MM.1S (cell line): ENCODE results near the gene JAKMIP2.

Experiments used
- DNase-seq: peaks from one replicate; pipeline ENCODE4 v3.0.0-alpha.2; 2015
- H2AFZ ChIP-seq: fragments of 300-600 bp; sonication (generic); 2 replicates; pipeline ENCODE4 v1.6.0; 2016; ENCODE audit warnings: antibody characterized with exemption, low read length
- H3F3A ChIP-seq: fragments of 300-600 bp; sonication (generic); 2 replicates; pipeline ENCODE4 v1.6.1; 2016; ENCODE audit warnings: mild to moderate bottlenecking, antibody characterized with exemption, low read length, moderate library complexity, mixed read lengths; ENCODE audit not compliant: insufficient read depth
- H3K27ac ChIP-seq: fragments of 300-600 bp; sonication (generic); 2 replicates; pipeline ENCODE4 v1.5.1; 2016; ENCODE audit warnings: mild to moderate bottlenecking, low read length
- H3K27me3 ChIP-seq: fragments of 300-600 bp; sonication (generic); replicated peaks from 2 replicates; pipeline ENCODE4 v1.6.0; 2016; ENCODE audit warnings: low read length; ENCODE audit not compliant: insufficient read depth
- H3K36me3 ChIP-seq: fragments of 300-600 bp; sonication (generic); replicated peaks from 2 replicates; pipeline ENCODE4 v1.6.1; 2016; ENCODE audit warnings: mild to moderate bottlenecking, low read length, mixed read lengths; ENCODE audit not compliant: insufficient read depth
- H3K4me1 ChIP-seq: fragments of 300-600 bp; sonication (generic); 2 replicates; pipeline ENCODE4 v1.6.1; 2016; ENCODE audit warnings: low read length, mixed read lengths
- H3K4me2 ChIP-seq: fragments of 300-600 bp; sonication (generic); 2 replicates; pipeline ENCODE4 v1.6.0; 2016; ENCODE audit warnings: low read depth, low read length
- H3K4me3 ChIP-seq: fragments of 300-600 bp; sonication (generic); 2 replicates; pipeline ENCODE4 v1.5.1; 2016; ENCODE audit warnings: low read length, mixed read lengths
- H3K79me2 ChIP-seq: fragments of 300-600 bp; sonication (generic); 2 replicates; pipeline ENCODE4 v1.6.1; 2016; ENCODE audit warnings: mixed run types, low read length, mixed read lengths
- H3K9ac ChIP-seq: fragments of 300-600 bp; sonication (generic); 2 replicates; pipeline ENCODE4 v1.6.1; 2016; ENCODE audit warnings: low read length, mixed read lengths
- H3K9me2 ChIP-seq: fragments of 300-600 bp; sonication (generic); replicated peaks from 2 replicates; pipeline ENCODE4 v1.6.1; 2016; ENCODE audit warnings: mild to moderate bottlenecking, low read length, mixed read lengths; ENCODE audit not compliant: insufficient read depth
- H3K9me3 ChIP-seq: fragments of 300-600 bp; sonication (generic); replicated peaks from 2 replicates; pipeline ENCODE4 v1.6.1; 2016; ENCODE audit warnings: mild to moderate bottlenecking, low read length, mixed read lengths; ENCODE audit not compliant: insufficient read depth
- H4K20me1 ChIP-seq: fragments of 300-600 bp; sonication (generic); 2 replicates; pipeline ENCODE4 v1.6.1; 2016; ENCODE audit warnings: mild to moderate bottlenecking, low read length, moderate library complexity, mixed read lengths; ENCODE audit not compliant: insufficient read depth
- EZH2 ChIP-seq: fragments of 300-600 bp; sonication (generic); optimal IDR thresholded peaks from 2 replicates; pipeline ENCODE3; 2017; ENCODE audit warnings: low read depth, mild to moderate bottlenecking, antibody characterized with exemption, low read length, mixed read lengths
- EZH2phosphoT487 ChIP-seq: fragments of 300-600 bp; sonication (generic); IDR thresholded peaks from 2 replicates; pipeline ENCODE4 v1.6.1; 2018; ENCODE audit warnings: antibody characterized with exemption, low read length
- TF ChIP-seq, protein P1 (sequence below): fragments of 300-600 bp; sonication (generic); IDR thresholded peaks from 2 replicates; pipeline ENCODE4 v1.5.1; 2016; ENCODE audit warnings: antibody characterized with exemption, low read length, mixed read lengths

JAKMIP2 gene

DNA sequence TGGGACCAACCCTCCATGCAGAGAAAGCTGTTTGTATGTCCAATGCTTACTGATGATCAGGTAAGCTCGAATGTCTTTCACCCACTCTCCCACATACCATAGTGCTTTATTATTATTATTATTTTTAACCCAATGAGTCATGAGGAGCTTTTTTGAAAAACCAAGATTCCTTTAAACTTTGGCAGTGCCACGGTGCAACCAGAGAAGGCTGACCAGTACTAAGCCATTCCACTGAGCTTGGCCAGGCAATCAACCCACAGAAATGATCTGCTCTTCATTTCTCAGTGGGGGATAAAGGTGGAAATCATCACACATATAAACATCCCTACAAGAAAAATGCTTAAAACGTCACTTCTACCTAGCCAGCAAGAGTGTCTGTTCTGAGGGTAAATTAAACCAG lies 35.5 kb downstream of the JAKMIP2 start:
- no peak overlapping the region for H3K27ac ChIP-seq
- H3K4me1 ChIP-seq = no peaks in the 10 kb centered on the region
- no peak overlapping the region for H2AFZ ChIP-seq
- no peaks in the 10 kb centered on the region for H3K27me3 ChIP-seq
- no peak for TF ChIP-seq EZH2
- TF ChIP-seq, protein P1, sequence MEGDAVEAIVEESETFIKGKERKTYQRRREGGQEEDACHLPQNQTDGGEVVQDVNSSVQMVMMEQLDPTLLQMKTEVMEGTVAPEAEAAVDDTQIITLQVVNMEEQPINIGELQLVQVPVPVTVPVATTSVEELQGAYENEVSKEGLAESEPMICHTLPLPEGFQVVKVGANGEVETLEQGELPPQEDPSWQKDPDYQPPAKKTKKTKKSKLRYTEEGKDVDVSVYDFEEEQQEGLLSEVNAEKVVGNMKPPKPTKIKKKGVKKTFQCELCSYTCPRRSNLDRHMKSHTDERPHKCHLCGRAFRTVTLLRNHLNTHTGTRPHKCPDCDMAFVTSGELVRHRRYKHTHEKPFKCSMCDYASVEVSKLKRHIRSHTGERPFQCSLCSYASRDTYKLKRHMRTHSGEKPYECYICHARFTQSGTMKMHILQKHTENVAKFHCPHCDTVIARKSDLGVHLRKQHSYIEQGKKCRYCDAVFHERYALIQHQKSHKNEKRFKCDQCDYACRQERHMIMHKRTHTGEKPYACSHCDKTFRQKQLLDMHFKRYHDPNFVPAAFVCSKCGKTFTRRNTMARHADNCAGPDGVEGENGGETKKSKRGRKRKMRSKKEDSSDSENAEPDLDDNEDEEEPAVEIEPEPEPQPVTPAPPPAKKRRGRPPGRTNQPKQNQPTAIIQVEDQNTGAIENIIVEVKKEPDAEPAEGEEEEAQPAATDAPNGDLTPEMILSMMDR = no peak
- H3K36me3 ChIP-seq = no peaks in the 10 kb centered on the region
- H3K9ac ChIP-seq = no peak overlapping the region
- H3K9me2 ChIP-seq = no peaks in the 10 kb centered on the region
- no peaks in the 10 kb centered on the region for H3F3A ChIP-seq
- no peak overlapping the region for H3K4me2 ChIP-seq
- H3K9me3 ChIP-seq = no peaks in the 10 kb centered on the region
- DNase-seq = no peak
- no peak overlapping the region for H3K4me3 ChIP-seq
- no peaks in the 10 kb centered on the region for H4K20me1 ChIP-seq
- peaks cover 30% of the 10 kb centered on the region for H3K79me2 ChIP-seq

DNA sequence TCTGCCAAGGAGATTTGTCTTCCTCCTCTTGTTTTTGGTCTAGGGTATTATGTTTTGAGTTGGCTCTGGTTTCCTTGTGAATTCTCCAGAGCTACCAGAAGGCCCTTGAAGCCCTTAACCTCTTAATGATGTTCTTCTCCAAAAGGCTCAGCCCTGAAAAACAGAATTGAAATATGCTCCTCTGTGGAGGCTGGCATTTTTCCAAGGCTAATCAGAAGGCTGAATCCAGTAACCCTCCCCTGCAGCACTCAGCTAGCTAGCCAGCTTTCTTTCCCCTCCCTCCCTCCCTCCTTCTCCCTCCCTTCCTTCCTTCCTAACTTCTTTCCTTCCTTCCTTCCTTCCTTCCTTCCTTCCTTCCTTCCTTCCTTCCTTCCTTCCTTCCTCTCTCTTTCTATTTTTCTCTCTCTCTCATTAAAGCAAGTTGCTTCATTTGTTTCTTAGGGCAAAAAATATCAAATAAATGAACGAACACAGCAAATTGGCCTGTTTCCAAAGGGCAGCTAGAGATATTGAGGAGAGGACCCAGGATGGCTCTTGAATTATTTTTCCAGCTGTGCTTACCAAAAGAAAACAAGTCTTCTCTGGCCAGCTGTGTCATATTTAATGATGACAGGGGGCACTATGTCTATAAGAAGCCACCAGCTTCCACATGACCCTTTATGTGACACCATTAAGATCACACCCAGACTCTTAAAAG lies 38.7 kb downstream of the JAKMIP2 start:
- no peak overlapping the region for H3K4me3 ChIP-seq
- H3K4me2 ChIP-seq = no peak overlapping the region
- H3K9me3 ChIP-seq = no peaks in the 10 kb centered on the region
- H3K79me2 ChIP-seq = peaks cover 32% of the 10 kb centered on the region
- no peaks in the 10 kb centered on the region for H3K4me1 ChIP-seq
- no peak for TF ChIP-seq EZH2
- TF ChIP-seq, protein P1 = no peak
- no peak for TF ChIP-seq EZH2phosphoT487
- H4K20me1 ChIP-seq = no peaks in the 10 kb centered on the region
- H2AFZ ChIP-seq = no peak overlapping the region
- H3K27me3 ChIP-seq = no peaks in the 10 kb centered on the region
- no peaks in the 10 kb centered on the region for H3F3A ChIP-seq
- DNase-seq = no peak
- no peak overlapping the region for H3K27ac ChIP-seq
- H3K9ac ChIP-seq = no peak overlapping the region
- H3K36me3 ChIP-seq = no peaks in the 10 kb centered on the region
- no peaks in the 10 kb centered on the region for H3K9me2 ChIP-seq

DNA sequence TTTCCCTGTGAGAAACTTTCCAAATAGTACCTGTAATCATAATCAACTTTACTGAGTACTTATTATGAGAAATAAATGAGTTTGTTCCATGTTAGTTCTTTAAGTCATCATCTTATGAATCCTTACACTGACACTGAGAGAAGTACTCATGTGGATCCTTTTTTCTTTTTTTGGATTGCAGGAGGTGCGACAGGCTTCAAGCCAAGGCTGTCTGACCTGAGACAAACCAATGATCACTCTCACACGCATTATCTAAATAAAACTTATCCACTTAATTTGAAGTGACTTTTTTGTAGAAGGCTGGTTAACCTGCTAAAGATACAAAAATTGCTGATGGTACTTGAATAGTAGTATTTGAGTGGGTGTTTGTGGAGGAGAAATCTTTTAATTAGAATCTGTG lies 39.5 kb downstream of the JAKMIP2 start:
- TF ChIP-seq, protein P1 = no peak
- TF ChIP-seq EZH2phosphoT487 (no peak), EZH2 (no peak)
- H3K27me3 ChIP-seq = no peaks in the 10 kb centered on the region
- no peak for DNase-seq
- H3K27ac ChIP-seq = no peak overlapping the region
- H3K9ac ChIP-seq = no peak overlapping the region
- peaks cover 26% of the 10 kb centered on the region for H3K79me2 ChIP-seq
- no peaks in the 10 kb centered on the region for H3K36me3 ChIP-seq
- no peak overlapping the region for H2AFZ ChIP-seq
- H3F3A ChIP-seq = no peaks in the 10 kb centered on the region
- no peak overlapping the region for H3K4me2 ChIP-seq
- H3K9me2 ChIP-seq = no peaks in the 10 kb centered on the region
- H3K4me1 ChIP-seq = no peaks in the 10 kb centered on the region
- no peak overlapping the region for H3K4me3 ChIP-seq
- H4K20me1 ChIP-seq = no peaks in the 10 kb centered on the region
- H3K9me3 ChIP-seq = no peaks in the 10 kb centered on the region
